H9 (cell line): ENCODE measurements around the gene CTXN1. TPM values are rescaled to one million over a fixed set of nuclear protein-coding genes. Genes with fewer than 3 reads are reported as not detected.

Experiments used
- DNase-seq: peaks from one replicate; pipeline ENCODE4 v3.0.0-alpha.2; 2017
- H2AFZ ChIP-seq: one replicate; pipeline ENCODE4 v1.6.1; 2013; ENCODE audit warnings: mild to moderate bottlenecking, low read length, control low read depth, moderate library complexity
- H2AK5ac ChIP-seq: 2 replicates; pipeline ENCODE4 v1.6.1; 2013; ENCODE audit warnings: low read length, control low read depth, mixed read lengths; ENCODE audit not compliant: insufficient read length
- H2BK120ac ChIP-seq: one replicate; pipeline ENCODE4 v1.6.1; 2013; ENCODE audit warnings: low read depth, mild to moderate bottlenecking, low read length, control low read depth, inconsistent platforms; ENCODE audit not compliant: poor library complexity, severe bottlenecking
- H2BK12ac ChIP-seq: 2 replicates; pipeline ENCODE4 v1.6.1; 2013; ENCODE audit warnings: low read length, control low read depth, mixed read lengths, low read depth; ENCODE audit not compliant: insufficient read length
- H2BK15ac ChIP-seq: 2 replicates; pipeline ENCODE4 v1.6.1; 2013; ENCODE audit warnings: low read depth, low read length, control low read depth
- H2BK20ac ChIP-seq: one replicate; pipeline ENCODE4 v1.6.1; 2013; ENCODE audit warnings: low read depth, mild to moderate bottlenecking, low read length, control low read depth, inconsistent platforms; ENCODE audit not compliant: poor library complexity, severe bottlenecking
- H2BK5ac ChIP-seq: 2 replicates; pipeline ENCODE4 v1.6.1; 2013; ENCODE audit warnings: low read length, control low read depth, mixed read lengths; ENCODE audit not compliant: insufficient read length
- H3K14ac ChIP-seq: 2 replicates; pipeline ENCODE4 v1.6.1; 2013; ENCODE audit warnings: low read length, control low read depth; ENCODE audit not compliant: insufficient read depth
- H3K18ac ChIP-seq: 2 replicates; pipeline ENCODE4 v1.6.1; 2013; ENCODE audit warnings: low read depth, mild to moderate bottlenecking, mixed read lengths, low read length, control low read depth; ENCODE audit not compliant: insufficient read length
- H3K23ac ChIP-seq: 2 replicates; pipeline ENCODE4 v1.6.1; 2013; ENCODE audit warnings: low read length, control low read depth, mixed read lengths, low read depth; ENCODE audit not compliant: insufficient read length
- H3K23me2 ChIP-seq: 2 replicates; pipeline ENCODE4 v1.6.1; 2013; ENCODE audit warnings: low read depth, mild to moderate bottlenecking, mixed read lengths, low read length, control low read depth; ENCODE audit not compliant: insufficient read length, poor library complexity, severe bottlenecking
- H3K27ac ChIP-seq: 2 replicates; pipeline ENCODE4 v1.5.1; 2013; ENCODE audit warnings: low read length, control low read depth, mixed read lengths, low read depth; ENCODE audit not compliant: insufficient read length
- H3K27me3 ChIP-seq: 2 replicates; pipeline ENCODE4 v1.6.1; 2013; ENCODE audit warnings: low read length, control low read depth, inconsistent platforms; ENCODE audit not compliant: insufficient read depth
- H3K4ac ChIP-seq: 2 replicates; pipeline ENCODE4 v1.6.1; 2013; ENCODE audit warnings: low read depth, mild to moderate bottlenecking, control low read depth, inconsistent platforms, low read length, moderate library complexity
- H3K4me1 ChIP-seq: 2 replicates; pipeline ENCODE4 v1.6.1; 2013; ENCODE audit warnings: low read length, control low read depth, inconsistent platforms; ENCODE audit not compliant: insufficient read depth
- H3K4me2 ChIP-seq: 2 replicates; pipeline ENCODE4 v1.6.1; 2013; ENCODE audit warnings: low read length, control low read depth, mixed read lengths; ENCODE audit not compliant: insufficient read length, insufficient read depth
- H3K56ac ChIP-seq: 2 replicates; pipeline ENCODE4 v1.6.1; 2013; ENCODE audit warnings: low read depth, mild to moderate bottlenecking, mixed read lengths, low read length, control low read depth; ENCODE audit not compliant: insufficient read length
- H3K79me1 ChIP-seq: 2 replicates; pipeline ENCODE4 v1.6.1; 2013; ENCODE audit warnings: low read depth, mild to moderate bottlenecking, moderate library complexity, low read length, control low read depth, inconsistent platforms; ENCODE audit not compliant: insufficient read depth, poor library complexity, severe bottlenecking
- H3K79me2 ChIP-seq: 2 replicates; pipeline ENCODE4 v1.6.1; 2013; ENCODE audit warnings: low read length, control low read depth, inconsistent platforms; ENCODE audit not compliant: insufficient read depth
- H3K9ac ChIP-seq: 2 replicates; pipeline ENCODE4 v1.6.1; 2013; ENCODE audit warnings: low read length, control low read depth, mixed read lengths; ENCODE audit not compliant: insufficient read length; ENCODE audit errors: extremely low read depth
- H3K9me3 ChIP-seq: one replicate; pipeline ENCODE4 v1.6.1; 2013; ENCODE audit warnings: low read depth, low read length, inconsistent platforms; ENCODE audit not compliant: control insufficient read depth
- H3T11ph ChIP-seq: one replicate; pipeline ENCODE4 v1.6.1; 2013; ENCODE audit warnings: mild to moderate bottlenecking, low read length, control low read depth, inconsistent platforms
- H4K20me1 ChIP-seq: one replicate; pipeline ENCODE4 v1.6.1; 2013; ENCODE audit not compliant: control insufficient read depth, insufficient read length, insufficient read depth
- H4K5ac ChIP-seq: 2 replicates; pipeline ENCODE4 v1.6.1; 2013; ENCODE audit warnings: low read depth, mild to moderate bottlenecking, mixed read lengths, low read length, control low read depth; ENCODE audit not compliant: insufficient read length
- H4K8ac ChIP-seq: replicated peaks from 2 replicates; pipeline ENCODE4 v1.6.1; 2013; ENCODE audit warnings: low read length, control low read depth, mixed read lengths, low read depth; ENCODE audit not compliant: insufficient read length
- H4K91ac ChIP-seq: 2 replicates; pipeline ENCODE4 v1.6.1; 2013; ENCODE audit warnings: low read depth, mild to moderate bottlenecking, moderate library complexity, mixed read lengths, low read length, control low read depth; ENCODE audit not compliant: insufficient read length
- H3K27ac Mint-ChIP-seq, 3 experiments: 2 replicates in 2 of 3; 3 replicates in 1 of 3; pipeline ENCODE4 v1.8.0; 2020 to 2021; ENCODE audit warnings: mixed read lengths in 3 of 3, mild to moderate bottlenecking in 1 of 3, moderate library complexity in 1 of 3
- H3K27me3 Mint-ChIP-seq: 2 replicates; pipeline ENCODE4 v1.8.0; 2021; ENCODE audit warnings: low read depth, mild to moderate bottlenecking, moderate library complexity, mixed read lengths
- H3K36me3 Mint-ChIP-seq, 3 experiments: 2 replicates in 2 of 3; 3 replicates in 1 of 3; pipeline ENCODE4 v1.8.0; 2020 to 2021; ENCODE audit warnings: low read depth in 3 of 3, mixed read lengths in 3 of 3; ENCODE audit not compliant: insufficient read depth in 1 of 3
- H3K4me1 Mint-ChIP-seq, 2 experiments: 2 replicates each; pipeline ENCODE4 v1.8.0; 2020; ENCODE audit warnings: mixed read lengths in 2 of 2
- H3K4me3 Mint-ChIP-seq, 2 experiments: 2 replicates in 1 of 2; 3 replicates in 1 of 2; pipeline ENCODE4 v1.8.0; 2020 to 2021; ENCODE audit warnings: mild to moderate bottlenecking in 2 of 2, mixed read lengths in 2 of 2, moderate library complexity in 1 of 2
- H3K9me3 Mint-ChIP-seq, 2 experiments: 2 replicates in 1 of 2; 3 replicates in 1 of 2; pipeline ENCODE4 v1.8.0; 2020; ENCODE audit warnings: mild to moderate bottlenecking in 2 of 2, mixed read lengths in 2 of 2, moderate library complexity in 1 of 2
- WGBS: extraction: QIAGEN DNeasy Blood & Tissue Kit; methylation state at CpG from one replicate; pipeline ENCODE4 v1.1.7; 2013; ENCODE audit warnings: missing lambda C conversion rate, low lambda C conversion rate, mixed read lengths; ENCODE audit not compliant: insufficient read length; ENCODE audit errors: extremely low coverage; 5-methylcytosine and 5-hydroxymethylcytosine counted together
- total RNA-seq: library from RNA; stranded (reverse); gene quantifications from 2 replicates; pipeline ENCODE4 v1.2.1, GENCODE V29; 2021
- TF ChIP-seq, protein P1 (sequence below): fragments of 200-600 bp; sonication (generic); conservative IDR thresholded peaks from 3 replicates; pipeline ENCODE4 v1.8.0; 2021; ENCODE audit warnings: antibody characterized with exemption, mild to moderate bottlenecking

CTXN1 gene
- total RNA-seq, 1 experiment from 2014 or later, result 22.7 TPM

DNA sequence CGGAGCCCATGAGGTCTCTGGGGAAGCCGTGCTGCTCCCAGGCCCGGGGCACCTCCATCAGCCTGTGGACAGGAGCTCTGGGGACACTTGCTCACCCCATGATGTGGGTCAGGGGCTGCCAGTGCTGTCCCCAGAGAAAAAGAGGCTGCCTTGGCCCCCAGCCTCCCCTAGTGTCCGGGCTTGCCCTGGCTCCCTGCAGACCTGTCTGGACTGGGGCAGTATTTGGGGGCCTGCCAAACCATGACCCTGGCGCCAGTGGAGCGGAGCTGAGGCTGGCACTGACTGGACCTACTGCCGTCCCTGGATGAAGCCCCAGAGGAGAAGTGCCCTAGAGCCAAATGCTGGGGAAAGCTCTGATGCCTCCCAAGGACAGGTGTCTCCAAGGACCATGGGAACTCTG lies 49.1 kb upstream of the CTXN1 start:
- no peaks in the 10 kb centered on the region for H3K9me3 Mint-ChIP-seq
- no peak overlapping the region for H2BK5ac ChIP-seq
- no peaks in the 10 kb centered on the region for H3K4me1 ChIP-seq
- H3K79me1 ChIP-seq, result no peaks in the 10 kb centered on the region
- no peak overlapping the region for H2BK120ac ChIP-seq
- H2AFZ ChIP-seq, result no peak overlapping the region
- H4K91ac ChIP-seq, result no peak overlapping the region
- H3K4me3 Mint-ChIP-seq, result no peak overlapping the region
- H3K14ac ChIP-seq, result no peak overlapping the region
- TF ChIP-seq, protein P1, sequence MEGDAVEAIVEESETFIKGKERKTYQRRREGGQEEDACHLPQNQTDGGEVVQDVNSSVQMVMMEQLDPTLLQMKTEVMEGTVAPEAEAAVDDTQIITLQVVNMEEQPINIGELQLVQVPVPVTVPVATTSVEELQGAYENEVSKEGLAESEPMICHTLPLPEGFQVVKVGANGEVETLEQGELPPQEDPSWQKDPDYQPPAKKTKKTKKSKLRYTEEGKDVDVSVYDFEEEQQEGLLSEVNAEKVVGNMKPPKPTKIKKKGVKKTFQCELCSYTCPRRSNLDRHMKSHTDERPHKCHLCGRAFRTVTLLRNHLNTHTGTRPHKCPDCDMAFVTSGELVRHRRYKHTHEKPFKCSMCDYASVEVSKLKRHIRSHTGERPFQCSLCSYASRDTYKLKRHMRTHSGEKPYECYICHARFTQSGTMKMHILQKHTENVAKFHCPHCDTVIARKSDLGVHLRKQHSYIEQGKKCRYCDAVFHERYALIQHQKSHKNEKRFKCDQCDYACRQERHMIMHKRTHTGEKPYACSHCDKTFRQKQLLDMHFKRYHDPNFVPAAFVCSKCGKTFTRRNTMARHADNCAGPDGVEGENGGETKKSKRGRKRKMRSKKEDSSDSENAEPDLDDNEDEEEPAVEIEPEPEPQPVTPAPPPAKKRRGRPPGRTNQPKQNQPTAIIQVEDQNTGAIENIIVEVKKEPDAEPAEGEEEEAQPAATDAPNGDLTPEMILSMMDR, result no peak
- no peak overlapping the region for H3K4ac ChIP-seq
- no peak overlapping the region for H4K5ac ChIP-seq
- H3K79me2 ChIP-seq, result no peaks in the 10 kb centered on the region
- no peak for DNase-seq
- no peak overlapping the region for H2BK15ac ChIP-seq
- no peak overlapping the region for H3K23ac ChIP-seq
- H3T11ph ChIP-seq, result no peak overlapping the region
- no peaks in the 10 kb centered on the region for H4K20me1 ChIP-seq
- H3K27ac ChIP-seq, result no peak overlapping the region
- no peak overlapping the region for H3K18ac ChIP-seq
- no peak overlapping the region for H3K9ac ChIP-seq
- peaks cover 26 to 75% (median 61%) of the 10 kb centered on the region in 3 experiments for H3K36me3 Mint-ChIP-seq
- H3K56ac ChIP-seq, result no peak overlapping the region
- H3K27ac Mint-ChIP-seq, result no peak overlapping the region
- H2BK20ac ChIP-seq, result no peak overlapping the region
- no peaks in the 10 kb centered on the region for H3K27me3 ChIP-seq
- H2AK5ac ChIP-seq, result no peak overlapping the region
- no CpG with 5 or more reads among the region's 7 CpGs for WGBS
- H3K23me2 ChIP-seq, result no peaks in the 10 kb centered on the region
- no peak overlapping the region for H4K8ac ChIP-seq
- H3K9me3 ChIP-seq, result no peaks in the 10 kb centered on the region
- no peak overlapping the region for H2BK12ac ChIP-seq
- H3K27me3 Mint-ChIP-seq, result no peaks in the 10 kb centered on the region
- peaks cover 5 to 9% of the 10 kb centered on the region in 2 experiments; a peak in 3 of 4 replicates for H3K4me1 Mint-ChIP-seq
- no peak overlapping the region for H3K4me2 ChIP-seq
